Large intestine (tissue), 3 donors: Measurements from ENCODE around the gene ALLC. TPM values are rescaled to one million over a fixed set of nuclear protein-coding genes. Genes with fewer than 3 reads are reported as not detected.

Source experiments
- DNase-seq, 2 donors: peaks; one replicate each; pipeline versions ENCODE4 v3.0.0 to v3.0.0-alpha.2; 2013
- H3K27ac ChIP-seq: one replicate; pipeline ENCODE4 v1.5.1; 2013; ENCODE audit warnings: low read length
- H3K27me3 ChIP-seq: 2 replicates; pipeline ENCODE4 v1.6.1; 2013; ENCODE audit warnings: low read length; ENCODE audit not compliant: control insufficient read depth, insufficient read depth
- H3K36me3 ChIP-seq: 2 replicates; pipeline ENCODE4 v1.6.1; 2013; ENCODE audit warnings: low read length; ENCODE audit not compliant: control insufficient read depth, insufficient read depth
- H3K4me1 ChIP-seq: one replicate; pipeline ENCODE4 v1.6.1; 2013; ENCODE audit warnings: low read length; ENCODE audit not compliant: control insufficient read depth, insufficient read depth
- H3K4me3 ChIP-seq: one replicate; pipeline ENCODE4 v1.5.1; 2013; ENCODE audit warnings: low read length
- H3K9me3 ChIP-seq: one replicate; pipeline ENCODE4 v1.6.1; 2013; ENCODE audit warnings: mild to moderate bottlenecking, low read depth, low read length, moderate library complexity; ENCODE audit not compliant: control insufficient read depth
- WGBS: methylation state at CpG from one replicate; pipeline ENCODE4 v1.1.5; 2013; ENCODE audit warnings: low lambda C conversion rate; ENCODE audit not compliant: insufficient coverage; 5-methylcytosine and 5-hydroxymethylcytosine counted together
- polyA plus RNA-seq: library from polyadenylated mRNA; unstranded; fragments of 120-200 nt; gene quantifications from one replicate; pipeline ENCODE4 v1.2.1, GENCODE V29; 2013

Gene ALLC
- polyA plus RNA-seq, 1 donor: not detected

GRCh38 chr2:3749201-3749600, 91.2 kb downstream of the ALLC start:
- Histone ChIP-seq H3K36me3 (no peaks in the 10 kb centered on the region), H3K27ac (no peak overlapping the region), H3K27me3 (no peaks in the 10 kb centered on the region), H3K4me1 (no peaks in the 10 kb centered on the region), H3K9me3 (no peaks in the 10 kb centered on the region), H3K4me3 (no peak overlapping the region)
- no peak for DNase-seq
- WGBS: 100% methylated on average over 1 of the region's 7 CpGs

GRCh38 chr2:3751251-3751650, 93.3 kb downstream of the ALLC start:
- no CpG with 5 or more reads among the region's 7 CpGs for WGBS

GRCh38 chr2:3751806-3752205, 93.8 kb downstream of the ALLC start:
- no CpG with 5 or more reads among the region's 5 CpGs for WGBS
- Histone ChIP-seq H3K4me1 (no peaks in the 10 kb centered on the region), H3K4me3 (no peak overlapping the region), H3K27ac (no peak overlapping the region), H3K27me3 (no peaks in the 10 kb centered on the region), H3K36me3 (no peaks in the 10 kb centered on the region), H3K9me3 (no peaks in the 10 kb centered on the region)
- no peak for DNase-seq

More at GRCh38 chr2:3751251-3751650, 93.3 kb downstream of the ALLC start:
- DNase-seq: no peak
- Histone ChIP-seq H3K36me3 (no peaks in the 10 kb centered on the region), H3K27ac (no peak overlapping the region), H3K9me3 (no peaks in the 10 kb centered on the region), H3K27me3 (no peaks in the 10 kb centered on the region), H3K4me3 (no peak overlapping the region), H3K4me1 (no peaks in the 10 kb centered on the region)

Other genes starting within 250 kb of the ALLC start
- gene ADI1, start 138.7 kb upstream of the ALLC start, polyA plus RNA-seq: 57.2 TPM
- gene RNASEH1, start 99.9 kb upstream of the ALLC start, polyA plus RNA-seq: 15.2 TPM
- gene RPS7, start 82.9 kb upstream of the ALLC start, polyA plus RNA-seq: 2,060 TPM
- 1.5 TPM for gene COLEC11, start 63.1 kb upstream of the ALLC start, polyA plus RNA-seq
- 0.33 TPM for gene DCDC2C, start 45.4 kb downstream of the ALLC start, polyA plus RNA-seq